ENCODE results near the gene CC2D2A.

The CC2D2A gene

GRCh38 chr4:15636818-15637217, 167.1 kb downstream of the CC2D2A start:
- DNase-seq (ENCODE audit: low read depth in 2 of 3, low spot score in 1 of 3) = no peak

- no peak for DNase-seq (ENCODE audit: low read depth in 2 of 3, low spot score in 1 of 3)
Observed at GRCh38 chr4:15638418-15638817, 168.7 kb downstream of the CC2D2A start.

GRCh38 chr4:15648600-15648999, 178.9 kb downstream of the CC2D2A start:
- DNase-seq (ENCODE audit: low read depth in 2 of 3, low spot score in 1 of 3) = no peak

- peak in 2 of 3 donors; percentile 35 to 66 for DNase-seq (ENCODE audit: low read depth in 2 of 3, low spot score in 1 of 3)
Observed at GRCh38 chr4:15649914-15650545, 180.3 kb downstream of the CC2D2A start.

Measured in stimulated activated CD4-positive, alpha-beta T cell treated with anti-CD3 and anti-CD28 coated beads, Interleukin-12 subunit alpha, Interleukin-12 subunit beta, amount 100 ng/mL, for 48 hours (primary cell).